WTC11 (cell line): ENCODE measurements around the gene SBNO2. TPM values are rescaled to one million over a fixed set of nuclear protein-coding genes. Genes with fewer than 3 reads are reported as not detected.

Source experiments
- ATAC-seq: fragments of 200-7000 bp; cut with Tn5 transposase; 2 replicates; pipeline ENCODE4 v1.10.0; 2021; ENCODE audit warnings: mild to moderate bottlenecking, moderate library complexity
- CTCF ChIA-PET: fragments of 300-600 bp; sonication (Branson Sonifier 250); formaldehyde crosslinking; loops from one replicate; lab custom pipeline; 2021; ENCODE audit warnings: antibody characterized with exemption; lab: Charles Lee
- POLR2A ChIA-PET: fragments of 350-600 bp; sonication (Branson Sonifier 250); formaldehyde crosslinking; loops from one replicate; lab custom pipeline; 2021; ENCODE audit warnings: antibody characterized with exemption; lab: Charles Lee
- DNase-seq: peaks from one replicate; pipeline ENCODE4 v3.0.0; 2021; ENCODE audit warnings: low spot score
- H3K27ac Mint-ChIP-seq: 2 replicates; pipeline ENCODE4 v1.8.0; 2021; ENCODE audit warnings: mixed read lengths
- H3K27me3 Mint-ChIP-seq: 2 replicates; pipeline ENCODE4 v1.8.0; 2021; ENCODE audit warnings: low read depth, mild to moderate bottlenecking, moderate library complexity, mixed read lengths
- H3K36me3 Mint-ChIP-seq: 2 replicates; pipeline ENCODE4 v1.8.0; 2021; ENCODE audit warnings: mixed read lengths
- H3K4me1 Mint-ChIP-seq: 2 replicates; pipeline ENCODE4 v1.8.0; 2022; ENCODE audit warnings: mixed read lengths
- H3K4me3 Mint-ChIP-seq: 2 replicates; pipeline ENCODE4 v1.8.0; 2021; ENCODE audit warnings: mild to moderate bottlenecking, moderate library complexity, mixed read lengths
- H3K9me3 Mint-ChIP-seq: 2 replicates; pipeline ENCODE4 v1.8.0; 2021; ENCODE audit warnings: mixed read lengths
- E2F5 ChIP-seq: sonication (generic); formaldehyde crosslinking; IDR thresholded peaks from 2 replicates; pipeline ENCODE4 v1.8.1; 2022; ENCODE audit warnings: mild to moderate bottlenecking, moderate library complexity, missing genetic modification reagents
- GTF2I ChIP-seq: fragments of 250-450 bp; sonication (Bioruptor Pico); conservative IDR thresholded peaks from 2 replicates; pipeline ENCODE4 v1.4.0; 2021; ENCODE audit warnings: mild to moderate bottlenecking
- HMGA2 ChIP-seq: fragments of 250-450 bp; sonication (Bioruptor Pico); IDR thresholded peaks from 2 replicates; pipeline ENCODE4 v1.4.0; 2021; ENCODE audit warnings: mild to moderate bottlenecking, moderate library complexity
- JAZF1 ChIP-seq: fragments of 250-450 bp; sonication (Bioruptor Pico); IDR thresholded peaks from 2 replicates; pipeline ENCODE4 v1.9.0; 2021; ENCODE audit warnings: moderate library complexity, mild to moderate bottlenecking, inconsistent platforms
- KAT7 ChIP-seq: sonication (generic); formaldehyde crosslinking; IDR thresholded peaks from 2 replicates; pipeline ENCODE4 v1.8.1; 2023; ENCODE audit warnings: missing genetic modification reagents, mild to moderate bottlenecking, borderline replicate concordance
- MXD4 ChIP-seq: fragments of 250-450 bp; sonication (Bioruptor Pico); IDR thresholded peaks from 2 replicates; pipeline ENCODE4 v1.8.0; 2021; ENCODE audit warnings: mild to moderate bottlenecking, moderate library complexity, borderline replicate concordance
- NR2C2 ChIP-seq: sonication (generic); formaldehyde crosslinking; IDR thresholded peaks from 2 replicates; pipeline ENCODE4 v1.8.0; 2022; ENCODE audit warnings: mild to moderate bottlenecking, missing genetic modification reagents
- PRRX2 ChIP-seq: fragments of 250-450 bp; sonication (Bioruptor Pico); IDR thresholded peaks from 2 replicates; pipeline ENCODE4 v1.8.0; 2021; ENCODE audit warnings: mild to moderate bottlenecking
- SOX15 ChIP-seq: fragments of 250-450 bp; sonication (Bioruptor Pico); IDR thresholded peaks from 2 replicates; pipeline ENCODE4 v1.9.0; 2021; ENCODE audit warnings: mild to moderate bottlenecking
- ZNF121 ChIP-seq: sonication (generic); formaldehyde crosslinking; IDR thresholded peaks from 2 replicates; pipeline ENCODE4 v1.8.0; 2023; ENCODE audit warnings: missing genetic modification reagents
- ZNF219 ChIP-seq: sonication (generic); formaldehyde crosslinking; IDR thresholded peaks from 2 replicates; pipeline ENCODE4 v1.8.0; 2023; ENCODE audit warnings: missing genetic modification reagents, mild to moderate bottlenecking, borderline replicate concordance
- ZNF423 ChIP-seq: fragments of 250-450 bp; sonication (Bioruptor Pico); IDR thresholded peaks from 2 replicates; pipeline ENCODE4 v2.1.2; 2022; ENCODE audit warnings: mild to moderate bottlenecking, moderate library complexity
- ZSCAN18 ChIP-seq: fragments of 250-450 bp; sonication (Bioruptor Pico); IDR thresholded peaks from 2 replicates; pipeline ENCODE4 v2.1.2; 2022; ENCODE audit warnings: mild to moderate bottlenecking, moderate library complexity
- total RNA-seq: library from RNA; stranded (reverse); gene quantifications from 3 replicates; pipeline ENCODE4 v1.2.3, GENCODE V29; 2021
- TF ChIP-seq, protein P1 (sequence below): sonication (generic); formaldehyde crosslinking; IDR thresholded peaks from 2 replicates; pipeline ENCODE4 v1.8.1; 2022; ENCODE audit warnings: low read depth, mild to moderate bottlenecking, moderate library complexity, missing genetic modification reagents, borderline replicate concordance
- TF ChIP-seq, protein P2 (sequence below): fragments of 250-450 bp; sonication (Bioruptor Pico); IDR thresholded peaks from 2 replicates; pipeline ENCODE4 v1.9.0; 2021; ENCODE audit warnings: moderate library complexity, mild to moderate bottlenecking, inconsistent platforms, borderline replicate concordance
- TF ChIP-seq, protein P3 (sequence below): sonication (generic); formaldehyde crosslinking; IDR thresholded peaks from 2 replicates; pipeline ENCODE4 v1.8.1; 2023; ENCODE audit warnings: mild to moderate bottlenecking, missing genetic modification reagents, moderate library complexity
- TF ChIP-seq, protein P4 (sequence below): sonication (generic); formaldehyde crosslinking; IDR thresholded peaks from 2 replicates; pipeline ENCODE4 v1.8.0; 2022; ENCODE audit warnings: missing genetic modification reagents

The SBNO2 gene
- total RNA-seq, 1 experiment from 2014 or later: 57.3 TPM

DNA sequence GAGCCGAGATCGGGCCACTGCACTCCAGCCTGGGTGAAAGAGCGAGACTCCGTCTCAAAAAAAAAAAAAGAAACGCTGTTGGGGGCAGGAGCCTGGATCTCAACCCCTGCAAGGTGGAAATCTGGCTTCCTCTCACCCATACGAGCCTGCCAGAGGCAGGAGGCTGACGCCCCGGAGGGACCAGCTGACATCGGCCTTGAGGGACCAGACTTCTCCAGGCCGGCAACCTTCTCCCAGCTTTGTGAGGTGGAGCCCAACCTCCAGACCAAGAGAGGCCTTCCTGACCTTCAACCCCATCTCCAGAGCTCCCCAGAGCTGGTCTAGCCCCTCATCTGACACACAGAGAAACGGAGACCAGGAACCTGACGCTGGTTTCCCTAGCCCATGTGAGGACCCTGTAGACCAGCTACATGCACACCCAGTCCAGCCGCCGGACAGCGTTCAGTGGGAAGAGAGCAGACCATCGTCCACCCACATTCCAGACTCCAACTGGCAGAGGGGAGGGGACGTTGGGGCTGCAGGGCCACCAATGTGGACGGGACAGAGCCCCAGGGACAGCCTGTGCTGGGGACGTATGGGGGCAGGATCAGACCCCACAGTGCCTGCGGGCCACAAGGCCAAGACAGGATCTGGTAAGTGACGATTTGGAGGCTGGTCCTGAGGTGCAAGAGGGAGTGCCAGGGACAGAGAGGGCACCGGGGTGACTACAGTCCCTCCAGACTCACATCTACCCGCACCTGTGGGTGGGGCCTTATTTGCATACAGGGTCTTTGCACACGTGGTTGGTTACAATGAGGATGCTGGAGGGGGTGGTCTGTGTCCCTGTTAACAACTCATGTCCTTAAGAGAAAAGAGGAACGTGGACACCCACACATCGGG, 11.4 kb downstream of the SBNO2 start:
- CTCF ChIA-PET: interaction anchor here (0.6 to 3.9 kb wide), 7 partner anchors 21 to 82 kb away, joined by 3 to 14 read pairs (median 4); no protein-coding TSS in a partner anchor
- H3K4me3 Mint-ChIP-seq: no peak overlapping the region

More for the DNA sequence above, 11.4 kb downstream of the SBNO2 start:
- no peak overlapping the region; the same call in 1 of the 2 replicates for H3K27ac Mint-ChIP-seq
- H3K27me3 Mint-ChIP-seq: no peaks in the 10 kb centered on the region
- DNase-seq: no peak
- no peaks in the 10 kb centered on the region for H3K36me3 Mint-ChIP-seq
- ATAC-seq: no peak
- TF ChIP-seq GTF2I: no peak
- TF ChIP-seq, protein P1, sequence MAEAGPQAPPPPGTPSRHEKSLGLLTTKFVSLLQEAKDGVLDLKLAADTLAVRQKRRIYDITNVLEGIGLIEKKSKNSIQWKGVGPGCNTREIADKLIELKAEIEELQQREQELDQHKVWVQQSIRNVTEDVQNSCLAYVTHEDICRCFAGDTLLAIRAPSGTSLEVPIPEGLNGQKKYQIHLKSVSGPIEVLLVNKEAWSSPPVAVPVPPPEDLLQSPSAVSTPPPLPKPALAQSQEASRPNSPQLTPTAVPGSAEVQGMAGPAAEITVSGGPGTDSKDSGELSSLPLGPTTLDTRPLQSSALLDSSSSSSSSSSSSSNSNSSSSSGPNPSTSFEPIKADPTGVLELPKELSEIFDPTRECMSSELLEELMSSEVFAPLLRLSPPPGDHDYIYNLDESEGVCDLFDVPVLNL (CRISPR knock-in tag): no peak
- TF ChIP-seq ZNF219: no peak
- TF ChIP-seq, protein P2, sequence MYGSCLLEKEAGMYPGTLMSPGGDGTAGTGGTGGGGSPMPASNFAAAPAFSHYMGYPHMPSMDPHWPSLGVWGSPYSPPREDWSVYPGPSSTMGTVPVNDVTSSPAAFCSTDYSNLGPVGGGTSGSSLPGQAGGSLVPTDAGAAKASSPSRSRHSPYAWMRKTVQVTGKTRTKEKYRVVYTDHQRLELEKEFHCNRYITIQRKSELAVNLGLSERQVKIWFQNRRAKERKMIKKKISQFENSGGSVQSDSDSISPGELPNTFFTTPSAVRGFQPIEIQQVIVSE (CRISPR knock-in tag): no peak
- TF ChIP-seq ZSCAN18 (CRISPR knock-in tag): no peak
- TF ChIP-seq JAZF1 (CRISPR knock-in tag): no peak
- TF ChIP-seq, protein P3, sequence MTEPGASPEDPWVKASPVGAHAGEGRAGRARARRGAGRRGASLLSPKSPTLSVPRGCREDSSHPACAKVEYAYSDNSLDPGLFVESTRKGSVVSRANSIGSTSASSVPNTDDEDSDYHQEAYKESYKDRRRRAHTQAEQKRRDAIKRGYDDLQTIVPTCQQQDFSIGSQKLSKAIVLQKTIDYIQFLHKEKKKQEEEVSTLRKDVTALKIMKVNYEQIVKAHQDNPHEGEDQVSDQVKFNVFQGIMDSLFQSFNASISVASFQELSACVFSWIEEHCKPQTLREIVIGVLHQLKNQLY (CRISPR knock-in tag): no peak
- TF ChIP-seq MXD4 (CRISPR knock-in tag): no peak
- no peak for TF ChIP-seq E2F5 (CRISPR knock-in tag)
- no peak for TF ChIP-seq NR2C2 (CRISPR knock-in tag)
- no peak for TF ChIP-seq ZNF423
- TF ChIP-seq ZNF121: no peak
- no peak for TF ChIP-seq KAT7 (CRISPR knock-in tag)
- no peak for TF ChIP-seq SOX15 (CRISPR knock-in tag)
- no peak for TF ChIP-seq HMGA2 (CRISPR knock-in tag)
- TF ChIP-seq, protein P4, sequence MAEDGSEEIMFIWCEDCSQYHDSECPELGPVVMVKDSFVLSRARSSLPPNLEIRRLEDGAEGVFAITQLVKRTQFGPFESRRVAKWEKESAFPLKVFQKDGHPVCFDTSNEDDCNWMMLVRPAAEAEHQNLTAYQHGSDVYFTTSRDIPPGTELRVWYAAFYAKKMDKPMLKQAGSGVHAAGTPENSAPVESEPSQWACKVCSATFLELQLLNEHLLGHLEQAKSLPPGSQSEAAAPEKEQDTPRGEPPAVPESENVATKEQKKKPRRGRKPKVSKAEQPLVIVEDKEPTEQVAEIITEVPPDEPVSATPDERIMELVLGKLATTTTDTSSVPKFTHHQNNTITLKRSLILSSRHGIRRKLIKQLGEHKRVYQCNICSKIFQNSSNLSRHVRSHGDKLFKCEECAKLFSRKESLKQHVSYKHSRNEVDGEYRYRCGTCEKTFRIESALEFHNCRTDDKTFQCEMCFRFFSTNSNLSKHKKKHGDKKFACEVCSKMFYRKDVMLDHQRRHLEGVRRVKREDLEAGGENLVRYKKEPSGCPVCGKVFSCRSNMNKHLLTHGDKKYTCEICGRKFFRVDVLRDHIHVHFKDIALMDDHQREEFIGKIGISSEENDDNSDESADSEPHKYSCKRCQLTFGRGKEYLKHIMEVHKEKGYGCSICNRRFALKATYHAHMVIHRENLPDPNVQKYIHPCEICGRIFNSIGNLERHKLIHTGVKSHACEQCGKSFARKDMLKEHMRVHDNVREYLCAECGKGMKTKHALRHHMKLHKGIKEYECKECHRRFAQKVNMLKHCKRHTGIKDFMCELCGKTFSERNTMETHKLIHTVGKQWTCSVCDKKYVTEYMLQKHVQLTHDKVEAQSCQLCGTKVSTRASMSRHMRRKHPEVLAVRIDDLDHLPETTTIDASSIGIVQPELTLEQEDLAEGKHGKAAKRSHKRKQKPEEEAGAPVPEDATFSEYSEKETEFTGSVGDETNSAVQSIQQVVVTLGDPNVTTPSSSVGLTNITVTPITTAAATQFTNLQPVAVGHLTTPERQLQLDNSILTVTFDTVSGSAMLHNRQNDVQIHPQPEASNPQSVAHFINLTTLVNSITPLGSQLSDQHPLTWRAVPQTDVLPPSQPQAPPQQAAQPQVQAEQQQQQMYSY (CRISPR knock-in tag): no peak
- TF ChIP-seq PRRX2: no peak
- peaks cover 11% of the 10 kb centered on the region for H3K4me1 Mint-ChIP-seq
- POLR2A ChIA-PET: no interaction called here
- no peaks in the 10 kb centered on the region for H3K9me3 Mint-ChIP-seq
